ENCODE results near the gene CRB3. TPM values are rescaled to one million over a fixed set of nuclear protein-coding genes. Genes with fewer than 3 reads are reported as not detected.

CRB3 gene
- polyA plus RNA-seq, 10 donors, result 0.22 to 1.2 (median 0.68) TPM; not detected in 6

Other genes with a start within 250 kb of the CRB3 start
- 10 to 100 TPM; 34.9 to 56.8 (median 45.0) TPM for gene MLLT1, start 184.3 kb upstream of the CRB3 start, polyA plus RNA-seq (ENCODE audit: insufficient read length in 10 of 10)
- under 1 TPM in 3 of 10 donors, not detected in 7; 0.08 to 0.28 (median 0.11) TPM for gene ACER1, start 130.7 kb upstream of the CRB3 start, polyA plus RNA-seq (ENCODE audit: insufficient read length in 10 of 10)
- 10 to 100 TPM; 50.6 to 62.3 (median 55.5) TPM for gene CLPP, start 102.7 kb upstream of the CRB3 start, polyA plus RNA-seq (ENCODE audit: insufficient read length in 10 of 10)
- 100 to 1,000 TPM in 1 of 10 donors, 10 to 100 TPM in 9; 67.5 to 103 (median 75.4) TPM for gene ALKBH7, start 91.5 kb upstream of the CRB3 start, polyA plus RNA-seq (ENCODE audit: insufficient read length in 10 of 10)
- gene PSPN, start 88.3 kb upstream of the CRB3 start, polyA plus RNA-seq (ENCODE audit: insufficient read length in 10 of 10), result 1 to 10 TPM in 4 of 10 donors, under 1 TPM in 6; 0.69 to 1.3 (median 0.94) TPM
- gene GTF2F1, start 71.1 kb upstream of the CRB3 start, polyA plus RNA-seq (ENCODE audit: insufficient read length in 10 of 10), result 10 to 100 TPM; 39.2 to 77.9 (median 54.0) TPM
- gene KHSRP, start 39.5 kb upstream of the CRB3 start, polyA plus RNA-seq (ENCODE audit: insufficient read length in 10 of 10), result 100 to 1,000 TPM; 153 to 254 (median 184) TPM
- 1 to 10 TPM in 1 of 10 donors, under 1 TPM in 9; 0.16 to 1.2 (median 0.30) TPM for gene SLC25A41, start 30.5 kb upstream of the CRB3 start, polyA plus RNA-seq (ENCODE audit: insufficient read length in 10 of 10)
- gene SLC25A23, start 4.5 kb upstream of the CRB3 start, polyA plus RNA-seq (ENCODE audit: insufficient read length in 10 of 10), result 10 to 100 TPM; 24.8 to 40.0 (median 31.4) TPM
- 1 to 10 TPM in 6 of 10 donors, under 1 TPM in 4; 0.39 to 4.3 (median 1.1) TPM for gene DENND1C, start 17.5 kb downstream of the CRB3 start, polyA plus RNA-seq (ENCODE audit: insufficient read length in 10 of 10)
- 1 to 10 TPM in 4 of 10 donors, under 1 TPM in 6; 0.16 to 1.8 (median 0.76) TPM for gene TUBB4A, start 38.0 kb downstream of the CRB3 start, polyA plus RNA-seq (ENCODE audit: insufficient read length in 10 of 10)
- 1 to 10 TPM in 6 of 10 donors, under 1 TPM in 4; 0.28 to 2.8 (median 1.2) TPM for gene TNFSF9, start 66.8 kb downstream of the CRB3 start, polyA plus RNA-seq (ENCODE audit: insufficient read length in 10 of 10)
- 1 to 10 TPM in 4 of 10 donors, under 1 TPM in 5, not detected in 1; 0.20 to 3.0 (median 0.91) TPM for gene CD70, start 126.9 kb downstream of the CRB3 start, polyA plus RNA-seq (ENCODE audit: insufficient read length in 10 of 10)
- gene TNFSF14, start 205.9 kb downstream of the CRB3 start, polyA plus RNA-seq (ENCODE audit: insufficient read length in 10 of 10), result under 1 TPM in 6 of 10 donors, not detected in 4; 0.03 to 0.44 (median 0.16) TPM